ENCODE measurements around the gene SKIC3. TPM values are rescaled to one million over a fixed set of nuclear protein-coding genes. Genes with fewer than 3 reads are reported as not detected.

Gene SKIC3
- total RNA-seq, 1 experiment from 2014 or later: 102 TPM

DNA sequence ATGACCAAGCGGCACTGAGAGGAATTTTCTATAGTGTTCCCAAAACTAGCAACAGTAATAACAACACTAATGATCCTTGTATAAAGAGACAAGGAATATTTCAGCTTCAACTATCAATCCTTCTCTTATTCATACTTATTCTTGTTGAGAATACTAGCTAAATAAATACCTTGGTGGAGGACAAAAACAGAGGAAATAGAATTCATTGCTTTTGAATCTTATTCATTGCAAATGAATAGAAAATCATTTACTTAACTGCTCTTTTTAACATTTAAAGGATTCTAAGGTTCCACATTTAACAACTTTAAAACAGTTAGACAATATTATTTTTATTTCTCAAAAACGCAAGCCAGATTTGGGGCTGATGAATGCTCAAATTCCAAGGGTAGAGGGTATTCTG is 22.4 kb downstream of the SKIC3 start:
- Mint-ChIP-seq H3K9me3 (ENCODE audit: low read depth, unreplicated experiment) (no peaks in the 10 kb centered on the region), H3K4me1 (ENCODE audit: low read depth, unreplicated experiment) (no peaks in the 10 kb centered on the region), H3K4me3 (ENCODE audit: low read depth, unreplicated experiment) (no peak overlapping the region), H3K36me3 (ENCODE audit: insufficient read depth, unreplicated experiment) (no peaks in the 10 kb centered on the region), H3K27ac (ENCODE audit: unreplicated experiment) (no peak overlapping the region), H3K27me3 (ENCODE audit: unreplicated experiment) (no peaks in the 10 kb centered on the region)
- DNase-seq: no peak
- no TSS peak for BruUV-seq (replicated peaks)
- intact Hi-C loops (cut with micrococcal nuclease; ENCODE audit: unreplicated experiment): no loop called here
- CTCF ChIA-PET: no interaction called here
- TF ChIP-seq, protein P1, sequence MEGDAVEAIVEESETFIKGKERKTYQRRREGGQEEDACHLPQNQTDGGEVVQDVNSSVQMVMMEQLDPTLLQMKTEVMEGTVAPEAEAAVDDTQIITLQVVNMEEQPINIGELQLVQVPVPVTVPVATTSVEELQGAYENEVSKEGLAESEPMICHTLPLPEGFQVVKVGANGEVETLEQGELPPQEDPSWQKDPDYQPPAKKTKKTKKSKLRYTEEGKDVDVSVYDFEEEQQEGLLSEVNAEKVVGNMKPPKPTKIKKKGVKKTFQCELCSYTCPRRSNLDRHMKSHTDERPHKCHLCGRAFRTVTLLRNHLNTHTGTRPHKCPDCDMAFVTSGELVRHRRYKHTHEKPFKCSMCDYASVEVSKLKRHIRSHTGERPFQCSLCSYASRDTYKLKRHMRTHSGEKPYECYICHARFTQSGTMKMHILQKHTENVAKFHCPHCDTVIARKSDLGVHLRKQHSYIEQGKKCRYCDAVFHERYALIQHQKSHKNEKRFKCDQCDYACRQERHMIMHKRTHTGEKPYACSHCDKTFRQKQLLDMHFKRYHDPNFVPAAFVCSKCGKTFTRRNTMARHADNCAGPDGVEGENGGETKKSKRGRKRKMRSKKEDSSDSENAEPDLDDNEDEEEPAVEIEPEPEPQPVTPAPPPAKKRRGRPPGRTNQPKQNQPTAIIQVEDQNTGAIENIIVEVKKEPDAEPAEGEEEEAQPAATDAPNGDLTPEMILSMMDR (IDR thresholded peaks at IDR 0.05; ENCODE audit: unreplicated experiment): no peak

DNA sequence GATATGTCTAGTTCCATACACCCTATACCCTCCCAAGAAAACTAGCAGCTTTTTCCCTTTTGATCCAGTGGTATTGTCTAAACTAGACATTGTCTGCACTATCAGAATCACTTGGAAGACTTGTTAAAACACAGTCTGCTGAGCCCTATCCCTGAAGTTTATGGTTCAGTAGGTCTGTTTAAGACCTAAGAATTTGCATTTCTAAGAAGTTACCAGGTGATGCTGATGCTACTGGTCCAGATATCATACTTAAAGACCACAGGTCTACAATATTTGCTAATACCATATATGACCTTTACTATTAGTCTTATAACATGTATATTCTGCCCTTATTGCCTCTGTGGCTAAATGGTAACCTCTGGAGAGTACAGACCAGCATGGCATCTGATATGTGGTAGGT is 23.3 kb downstream of the SKIC3 start:
- no peaks in the 10 kb centered on the region for H3K36me3 Mint-ChIP-seq (ENCODE audit: insufficient read depth, unreplicated experiment)
- CTCF ChIA-PET: no interaction called here
- no peak for DNase-seq
- intact Hi-C loops (cut with micrococcal nuclease; ENCODE audit: unreplicated experiment): no loop called here
- no TSS peak for BruUV-seq (replicated peaks)
- TF ChIP-seq, protein P1 (IDR thresholded peaks at IDR 0.05; ENCODE audit: unreplicated experiment): no peak
- no peak overlapping the region for H3K4me3 Mint-ChIP-seq (ENCODE audit: low read depth, unreplicated experiment)
- H3K9me3 Mint-ChIP-seq (ENCODE audit: low read depth, unreplicated experiment): no peaks in the 10 kb centered on the region
- no peaks in the 10 kb centered on the region for H3K4me1 Mint-ChIP-seq (ENCODE audit: low read depth, unreplicated experiment)
- H3K27me3 Mint-ChIP-seq (ENCODE audit: unreplicated experiment): no peaks in the 10 kb centered on the region
- H3K27ac Mint-ChIP-seq (ENCODE audit: unreplicated experiment): no peak overlapping the region

DNA sequence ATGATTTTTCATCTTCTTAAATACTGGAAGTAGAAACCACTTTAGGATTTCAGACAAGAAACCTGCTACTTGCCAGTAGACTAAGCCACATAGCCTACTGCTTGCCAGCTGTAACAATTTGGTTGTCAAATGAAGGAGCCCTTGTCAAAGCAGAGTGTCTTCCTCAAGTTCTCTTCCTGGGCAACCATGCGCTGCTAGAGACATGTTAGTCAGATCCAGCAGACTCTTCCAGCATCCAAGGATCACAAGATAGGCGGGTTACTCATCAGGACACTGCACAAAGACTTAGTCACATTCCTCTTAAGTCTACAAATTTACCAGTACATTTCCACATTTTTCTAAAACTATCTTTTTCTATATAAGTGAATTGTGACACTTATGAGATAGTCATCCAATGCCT is 24.4 kb downstream of the SKIC3 start:
- intact Hi-C loops (cut with micrococcal nuclease; ENCODE audit: unreplicated experiment): no loop called here
- no peaks in the 10 kb centered on the region for H3K9me3 Mint-ChIP-seq (ENCODE audit: low read depth, unreplicated experiment)
- no peak overlapping the region for H3K27ac Mint-ChIP-seq (ENCODE audit: unreplicated experiment)
- H3K27me3 Mint-ChIP-seq (ENCODE audit: unreplicated experiment): no peaks in the 10 kb centered on the region
- H3K4me1 Mint-ChIP-seq (ENCODE audit: low read depth, unreplicated experiment): no peaks in the 10 kb centered on the region
- no peak for DNase-seq
- CTCF ChIA-PET: no interaction called here
- TF ChIP-seq, protein P1 (IDR thresholded peaks at IDR 0.05; ENCODE audit: unreplicated experiment): no peak
- no peak overlapping the region for H3K4me3 Mint-ChIP-seq (ENCODE audit: low read depth, unreplicated experiment)
- H3K36me3 Mint-ChIP-seq (ENCODE audit: insufficient read depth, unreplicated experiment): no peaks in the 10 kb centered on the region
- BruUV-seq (replicated peaks): no TSS peak

DNA sequence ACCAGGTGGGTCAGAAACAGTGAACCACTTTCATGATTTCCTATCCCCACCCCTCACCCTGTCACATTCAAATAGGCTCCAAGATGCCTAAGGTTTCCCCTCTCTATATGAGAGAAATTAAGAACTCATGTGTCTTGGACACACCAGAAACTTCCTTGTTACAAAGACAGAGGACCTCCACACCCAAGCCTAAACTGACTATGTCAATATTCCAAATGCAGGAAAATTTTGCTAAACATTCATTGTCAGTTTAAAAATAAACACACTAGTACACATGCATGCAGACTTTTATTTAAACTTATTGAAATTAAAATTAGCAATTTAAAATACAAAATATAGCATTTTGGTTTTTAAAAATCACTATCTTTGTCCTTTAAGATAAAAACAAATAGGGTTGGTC is 26.2 kb downstream of the SKIC3 start:
- no peaks in the 10 kb centered on the region for H3K36me3 Mint-ChIP-seq (ENCODE audit: insufficient read depth, unreplicated experiment)
- no peaks in the 10 kb centered on the region for H3K27me3 Mint-ChIP-seq (ENCODE audit: unreplicated experiment)
- TF ChIP-seq, protein P1 (IDR thresholded peaks at IDR 0.05; ENCODE audit: unreplicated experiment): no peak
- H3K4me1 Mint-ChIP-seq (ENCODE audit: low read depth, unreplicated experiment): no peaks in the 10 kb centered on the region
- H3K4me3 Mint-ChIP-seq (ENCODE audit: low read depth, unreplicated experiment): no peak overlapping the region
- BruUV-seq (replicated peaks): no TSS peak
- CTCF ChIA-PET: no interaction called here
- no peaks in the 10 kb centered on the region for H3K9me3 Mint-ChIP-seq (ENCODE audit: low read depth, unreplicated experiment)
- intact Hi-C loops (cut with micrococcal nuclease; ENCODE audit: unreplicated experiment): no loop called here
- no peak overlapping the region for H3K27ac Mint-ChIP-seq (ENCODE audit: unreplicated experiment)
- DNase-seq: no peak

DNA sequence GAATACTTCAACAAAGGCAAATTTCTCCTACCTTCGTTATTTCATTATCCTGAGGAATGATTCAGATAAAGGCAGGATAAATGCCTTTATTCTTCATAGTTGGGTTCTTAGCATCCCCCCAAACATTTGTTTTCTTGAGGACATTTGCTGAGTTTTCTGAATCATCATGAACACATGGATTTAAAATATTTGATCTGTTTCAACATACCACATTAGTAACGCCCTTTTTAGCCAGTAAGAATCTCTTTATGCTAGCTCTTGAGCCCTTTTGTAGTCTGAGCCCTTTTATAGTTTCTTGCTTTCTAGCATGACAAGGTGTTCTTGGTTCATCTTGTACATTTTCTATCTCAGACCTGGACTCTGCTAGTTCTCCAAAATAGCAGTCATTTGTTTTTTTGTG is 27.9 kb downstream of the SKIC3 start:
- BruUV-seq (replicated peaks): no TSS peak
- Mint-ChIP-seq H3K36me3 (ENCODE audit: insufficient read depth, unreplicated experiment) (no peaks in the 10 kb centered on the region), H3K27me3 (ENCODE audit: unreplicated experiment) (no peaks in the 10 kb centered on the region), H3K9me3 (ENCODE audit: low read depth, unreplicated experiment) (no peaks in the 10 kb centered on the region), H3K4me3 (ENCODE audit: low read depth, unreplicated experiment) (no peak overlapping the region), H3K4me1 (ENCODE audit: low read depth, unreplicated experiment) (no peaks in the 10 kb centered on the region), H3K27ac (ENCODE audit: unreplicated experiment) (no peak overlapping the region)
- no peak for DNase-seq
- intact Hi-C loops (cut with micrococcal nuclease; ENCODE audit: unreplicated experiment): no loop called here
- TF ChIP-seq, protein P1 (IDR thresholded peaks at IDR 0.05; ENCODE audit: unreplicated experiment): no peak
- CTCF ChIA-PET: no interaction called here

All from Calu3 (cell line).